ENCODE results near the gene ATG10. TPM values are rescaled to one million over a fixed set of nuclear protein-coding genes. Genes with fewer than 3 reads are reported as not detected.
A peak's percentile ranks its signal among the peaks of the same experiment; 100 is the strongest.

The ATG10 gene
- total RNA-seq, 1 experiment from 2014 or later, result 7.6 TPM

DNA sequence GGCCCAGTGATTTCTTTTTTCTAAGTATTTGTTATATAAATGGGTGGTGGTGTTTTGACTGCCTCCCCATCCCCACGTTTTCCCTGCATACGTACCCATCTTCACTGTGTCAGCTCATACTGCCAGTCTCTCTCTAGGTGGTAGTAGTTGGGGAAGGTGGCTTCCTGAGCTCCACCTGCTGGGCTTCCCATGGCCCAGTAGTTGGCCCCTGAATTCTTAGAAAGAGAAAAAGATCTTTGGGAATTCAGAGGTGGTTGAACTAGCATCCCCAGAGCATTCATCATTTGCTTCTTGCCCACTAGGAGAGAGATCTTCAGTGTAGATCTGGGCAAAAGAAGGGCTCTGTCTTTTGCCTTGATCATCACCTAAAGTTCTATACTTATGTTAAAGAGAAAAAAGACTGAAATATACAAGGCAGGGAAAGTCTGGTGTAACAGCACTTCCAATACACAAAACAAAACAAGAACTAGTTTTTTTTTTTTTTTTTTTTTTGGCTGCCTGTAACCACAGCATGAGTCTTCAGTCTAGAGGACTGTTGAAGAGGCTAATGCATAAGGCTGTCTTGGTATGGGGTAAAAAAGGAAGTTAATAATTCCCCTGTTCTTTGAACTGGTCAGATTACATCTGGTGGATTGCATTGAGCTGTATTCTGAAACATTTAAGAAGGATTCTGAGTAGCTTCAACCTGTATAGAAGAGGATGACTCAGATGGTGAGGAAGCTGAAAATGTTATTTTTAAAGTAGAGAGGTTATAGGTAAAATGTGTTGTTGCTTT lies 128.7 kb downstream of the ATG10 start:
- no peaks in the 10 kb centered on the region for H4K20me1 ChIP-seq (ENCODE audit: control insufficient read depth, insufficient read depth, insufficient read length)
- H2BK5ac ChIP-seq (ENCODE audit: insufficient read length, low read length), result no peak overlapping the region
- no peak overlapping the region for H2BK12ac ChIP-seq (ENCODE audit: insufficient read length, low read depth, low read length)
- H2AFZ ChIP-seq (ENCODE audit: low read length), result no peak overlapping the region
- no peaks in the 10 kb centered on the region for H3K9me3 ChIP-seq (ENCODE audit: control insufficient read depth, low read depth, low read length)
- H2BK20ac ChIP-seq (ENCODE audit: low read depth, low read length, poor library complexity, severe bottlenecking), result no peak overlapping the region
- DNase-seq, result peak; percentile 26
- no peak overlapping the region for H2BK15ac ChIP-seq (ENCODE audit: low read depth, low read length)
- no peak overlapping the region for H3K23ac ChIP-seq (ENCODE audit: insufficient read length, low read depth, low read length)
- no peak overlapping the region for H2AK5ac ChIP-seq (ENCODE audit: insufficient read length, low read length)
- no peak overlapping the region for H3K56ac ChIP-seq (ENCODE audit: insufficient read length, low read depth, low read length)
- no peak overlapping the region for H3K18ac ChIP-seq (ENCODE audit: insufficient read length, low read depth, low read length)
- H3K4ac ChIP-seq (ENCODE audit: low read depth, low read length), result no peak overlapping the region
- WGBS (ENCODE audit: extremely low coverage, insufficient read length, low lambda C conversion rate), result no CpG with 5 or more reads among the region's 2 CpGs
- no peak overlapping the region for H3T11ph ChIP-seq (ENCODE audit: low read length)
- no peak overlapping the region for H4K91ac ChIP-seq (ENCODE audit: insufficient read length, low read depth, low read length)
- H3K79me1 ChIP-seq (ENCODE audit: insufficient read depth, low read depth, low read length, poor library complexity, severe bottlenecking), result no peaks in the 10 kb centered on the region
- H3K4me1 Mint-ChIP-seq, result peaks cover 3 to 7% of the 10 kb centered on the region in 2 experiments
- no peaks in the 10 kb centered on the region for H3K79me2 ChIP-seq (ENCODE audit: insufficient read depth, low read length)
- no peaks in the 10 kb centered on the region for H3K23me2 ChIP-seq (ENCODE audit: insufficient read length, low read depth, low read length, poor library complexity, severe bottlenecking)
- no peak overlapping the region for H3K9ac ChIP-seq (ENCODE audit: extremely low read depth, insufficient read length, low read length)
- H3K27ac Mint-ChIP-seq, result no peak overlapping the region
- H2BK120ac ChIP-seq (ENCODE audit: low read depth, low read length, poor library complexity, severe bottlenecking), result no peak overlapping the region
- no peak overlapping the region for H3K14ac ChIP-seq (ENCODE audit: insufficient read depth, low read length)
- no peaks in the 10 kb centered on the region for H3K27me3 Mint-ChIP-seq (ENCODE audit: low read depth)
- H4K8ac ChIP-seq (replicated peaks; ENCODE audit: insufficient read length, low read depth, low read length), result no peak overlapping the region
- H4K5ac ChIP-seq (ENCODE audit: insufficient read length, low read depth, low read length), result no peak overlapping the region
- no peaks in the 10 kb centered on the region for H3K4me1 ChIP-seq (ENCODE audit: insufficient read depth, low read length)
- no peak overlapping the region for H3K4me2 ChIP-seq (ENCODE audit: insufficient read depth, insufficient read length, low read length)
- H3K27me3 ChIP-seq (ENCODE audit: insufficient read depth, low read length), result no peaks in the 10 kb centered on the region
- TF ChIP-seq, protein P1, sequence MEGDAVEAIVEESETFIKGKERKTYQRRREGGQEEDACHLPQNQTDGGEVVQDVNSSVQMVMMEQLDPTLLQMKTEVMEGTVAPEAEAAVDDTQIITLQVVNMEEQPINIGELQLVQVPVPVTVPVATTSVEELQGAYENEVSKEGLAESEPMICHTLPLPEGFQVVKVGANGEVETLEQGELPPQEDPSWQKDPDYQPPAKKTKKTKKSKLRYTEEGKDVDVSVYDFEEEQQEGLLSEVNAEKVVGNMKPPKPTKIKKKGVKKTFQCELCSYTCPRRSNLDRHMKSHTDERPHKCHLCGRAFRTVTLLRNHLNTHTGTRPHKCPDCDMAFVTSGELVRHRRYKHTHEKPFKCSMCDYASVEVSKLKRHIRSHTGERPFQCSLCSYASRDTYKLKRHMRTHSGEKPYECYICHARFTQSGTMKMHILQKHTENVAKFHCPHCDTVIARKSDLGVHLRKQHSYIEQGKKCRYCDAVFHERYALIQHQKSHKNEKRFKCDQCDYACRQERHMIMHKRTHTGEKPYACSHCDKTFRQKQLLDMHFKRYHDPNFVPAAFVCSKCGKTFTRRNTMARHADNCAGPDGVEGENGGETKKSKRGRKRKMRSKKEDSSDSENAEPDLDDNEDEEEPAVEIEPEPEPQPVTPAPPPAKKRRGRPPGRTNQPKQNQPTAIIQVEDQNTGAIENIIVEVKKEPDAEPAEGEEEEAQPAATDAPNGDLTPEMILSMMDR (conservative IDR thresholded peaks at IDR 0.05), result peak; percentile 35; the same call in 2 of the 3 replicates
- no peak overlapping the region for H3K4me3 Mint-ChIP-seq
- H3K9me3 Mint-ChIP-seq, result no peaks in the 10 kb centered on the region
- no peak overlapping the region for H3K27ac ChIP-seq (ENCODE audit: insufficient read length, low read depth, low read length)
- H3K36me3 Mint-ChIP-seq (ENCODE audit: insufficient read depth in 1 of 3, low read depth in 3 of 3), result no peaks in the 10 kb centered on the region

All from H9 (cell line).